A549 (cell line): ENCODE data around the gene SMS. TPM values are rescaled to one million over a fixed set of nuclear protein-coding genes. Genes with fewer than 3 reads are reported as not detected.

Experiments used
- ATAC-seq, 2 experiments: fragments of 200-7000 bp in 1 of 2; fragments of >200 bp in 1 of 2; cut with Nextera tagmentation in 1 of 2; cut with Tn5 transposase in 1 of 2; 3 replicates each; pipeline versions ENCODE4 v1.8.0 to v1.9.1; 2018 to 2020; ENCODE audit warnings: mild to moderate bottlenecking in 1 of 2, moderate library complexity in 1 of 2
- CTCF ChIA-PET: fragments of 300-600 bp; sonication (Branson Sonifier 250); formaldehyde crosslinking; extraction: SDS; loops from one replicate; lab custom pipeline; 2021; ENCODE audit warnings: antibody characterized with exemption, inconsistent platforms; lab: Yijun Ruan, JAX
- POLR2A ChIA-PET: fragments of 350-600 bp; formaldehyde crosslinking; extraction: SDS; loops from one replicate; lab custom pipeline; 2021; ENCODE audit warnings: antibody characterized with exemption, inconsistent platforms; lab: Yijun Ruan, JAX
- DNase-seq, 2 experiments: peaks; one replicate each; pipeline versions ENCODE4 v3.0.0 to v3.0.0-alpha.2; 2011 to 2016; ENCODE audit warnings: low read depth in 1 of 2, low spot score in 1 of 2
- FAIRE-seq: peaks from 2 replicates; lab custom pipeline; 2011; peaks lifted over from hg19 to GRCh38; lab: Jason Lieb, UNC
- H3K27ac ChIP-seq, 2 experiments: fragments of >200 bp; sonication (Bioruptor Twin); formaldehyde crosslinking; 3 replicates each; pipeline ENCODE4 v1.5.1; 2016 to 2017
- H3K4me1 ChIP-seq: fragments of >200 bp; sonication (Bioruptor Twin); formaldehyde crosslinking; 3 replicates; pipeline ENCODE4 v1.6.1; 2016
- H3K4me2 ChIP-seq: fragments of >200 bp; sonication (Bioruptor Twin); formaldehyde crosslinking; 3 replicates; pipeline ENCODE4 v1.6.1; 2016
- H3K4me3 ChIP-seq: fragments of >200 bp; sonication (Bioruptor Twin); formaldehyde crosslinking; 3 replicates; pipeline ENCODE4 v1.5.1; 2016
- H3K9me3 ChIP-seq: fragments of >200 bp; sonication (Bioruptor Twin); formaldehyde crosslinking; 3 replicates; pipeline ENCODE4 v1.6.1; 2016
- CBX2 ChIP-seq: fragments of 200-600 bp; sonication (generic); IDR thresholded peaks from 2 replicates; pipeline ENCODE4 v1.6.1; 2016; ENCODE audit warnings: low read depth, mild to moderate bottlenecking, borderline replicate concordance
- EHF ChIP-seq: fragments of 250-450 bp; sonication (Bioruptor Pico); IDR thresholded peaks from 2 replicates; pipeline ENCODE4 v1.5.0; 2020; ENCODE audit warnings: mild to moderate bottlenecking
- ESRRA ChIP-seq: fragments of 150-350 bp; IDR thresholded peaks from 2 replicates; pipeline ENCODE4 v1.6.1; 2014; ENCODE audit warnings: mild to moderate bottlenecking, low read length, borderline replicate concordance
- FOSB ChIP-seq: fragments of 250-450 bp; sonication (Bioruptor Pico); IDR thresholded peaks from 2 replicates; pipeline ENCODE4 v1.5.0; 2020; ENCODE audit warnings: mild to moderate bottlenecking, moderate library complexity
- HDAC2 ChIP-seq: fragments of 200-600 bp; sonication (generic); IDR thresholded peaks from 2 replicates; pipeline ENCODE4 v1.6.1; 2016
- HOXB13 ChIP-seq: fragments of 250-450 bp; sonication (Bioruptor Pico); IDR thresholded peaks from 2 replicates; pipeline ENCODE4 v1.5.0; 2020; ENCODE audit warnings: low read depth, mild to moderate bottlenecking, moderate library complexity
- JUNB ChIP-seq: fragments of >200 bp; sonication (Bioruptor Twin); formaldehyde crosslinking; IDR thresholded peaks from 2 replicates; pipeline ENCODE4 v1.6.1; 2016
- KDM5A ChIP-seq: fragments of 200-600 bp; sonication (generic); IDR thresholded peaks from 2 replicates; pipeline ENCODE4 v1.6.1; 2016; ENCODE audit warnings: antibody characterized with exemption, mild to moderate bottlenecking
- MAFK ChIP-seq: fragments of 450-650 bp; IDR thresholded peaks from 2 replicates; pipeline ENCODE4 v1.6.1; 2014; ENCODE audit not compliant: partially characterized antibody
- MAZ ChIP-seq: fragments of 150-350 bp; IDR thresholded peaks from 2 replicates; pipeline ENCODE4 v1.6.1; 2014; ENCODE audit warnings: antibody characterized with exemption, low read depth, low read length, borderline replicate concordance
- RAD21 ChIP-seq, 2 experiments: fragments of >200 bp in 1 of 2; sonication (Bioruptor Twin) in 1 of 2; formaldehyde crosslinking in 1 of 2; IDR thresholded peaks in 1 of 2; conservative IDR thresholded peaks in 1 of 2; 2 replicates in 1 of 2; 3 replicates in 1 of 2; pipeline ENCODE4 v1.6.1; 2012 to 2018; ENCODE audit warnings: inconsistent platforms in 1 of 2
- RCOR1 ChIP-seq: fragments of 150-350 bp; IDR thresholded peaks from 2 replicates; pipeline ENCODE4 v1.6.1; 2014; ENCODE audit warnings: antibody characterized with exemption, low read length, low read depth
- RFX5 ChIP-seq: fragments of 450-650 bp; IDR thresholded peaks from 2 replicates; pipeline ENCODE4 v1.7.1; 2014; ENCODE audit warnings: antibody characterized with exemption, mild to moderate bottlenecking, moderate library complexity
- SMC3 ChIP-seq: fragments of >200 bp; sonication (Bioruptor Twin); formaldehyde crosslinking; IDR thresholded peaks from 3 replicates; pipeline ENCODE4 v1.6.1; 2018; ENCODE audit warnings: inconsistent platforms
- WGBS: methylation state at CpG from one replicate; pipeline ENCODE4 v1.1.6; 2017; ENCODE audit errors: missing lambda C conversion rate; 5-methylcytosine and 5-hydroxymethylcytosine counted together
- polyA plus RNA-seq, 4 experiments: library from polyadenylated mRNA; depleted of rRNA in 3 of 4; stranded (reverse); fragments of >200 nt; fragmentation: RNase III in 1 of 4; extraction: RNeasy Plus Mini Kit Qiagen cat#74134 plus additional on column Dnase treatment in 1 of 4; gene quantifications; 2 replicates in 3 of 4; 3 replicates in 1 of 4; pipeline ENCODE4 v1.2.3, GENCODE V29; 2011 to 2017
- TF ChIP-seq, protein P1 (sequence below): fragments of 450-650 bp; IDR thresholded peaks from 2 replicates; pipeline ENCODE4 v1.6.1; 2014; ENCODE audit warnings: antibody characterized with exemption
- TF ChIP-seq, protein P2 (sequence below): IDR thresholded peaks from 2 replicates; pipeline ENCODE4 v1.6.1; 2012
- TF ChIP-seq, protein P3 (sequence below): IDR thresholded peaks from 2 replicates; pipeline ENCODE4 v1.6.1; 2012
- TF ChIP-seq, protein P4 (sequence below): fragments of >200 bp; sonication (Bioruptor Twin); formaldehyde crosslinking; IDR thresholded peaks from 3 replicates; pipeline ENCODE4 v1.5.1; 2016
- TF ChIP-seq, protein P5 (sequence below): fragments of >200 bp; sonication (Bioruptor Twin); formaldehyde crosslinking; IDR thresholded peaks from 2 replicates; pipeline ENCODE4 v1.6.1; 2016
- TF ChIP-seq, protein P6 (sequence below): fragments of 250-450 bp; sonication (Bioruptor Pico); IDR thresholded peaks from 2 replicates; pipeline ENCODE4 v1.5.0; 2020; ENCODE audit warnings: low read depth, mild to moderate bottlenecking, moderate library complexity

The SMS gene
- polyA plus RNA-seq, 2 of the 4 experiments (the other 2 are of a cell fraction) = 129 to 180 TPM

DNA sequence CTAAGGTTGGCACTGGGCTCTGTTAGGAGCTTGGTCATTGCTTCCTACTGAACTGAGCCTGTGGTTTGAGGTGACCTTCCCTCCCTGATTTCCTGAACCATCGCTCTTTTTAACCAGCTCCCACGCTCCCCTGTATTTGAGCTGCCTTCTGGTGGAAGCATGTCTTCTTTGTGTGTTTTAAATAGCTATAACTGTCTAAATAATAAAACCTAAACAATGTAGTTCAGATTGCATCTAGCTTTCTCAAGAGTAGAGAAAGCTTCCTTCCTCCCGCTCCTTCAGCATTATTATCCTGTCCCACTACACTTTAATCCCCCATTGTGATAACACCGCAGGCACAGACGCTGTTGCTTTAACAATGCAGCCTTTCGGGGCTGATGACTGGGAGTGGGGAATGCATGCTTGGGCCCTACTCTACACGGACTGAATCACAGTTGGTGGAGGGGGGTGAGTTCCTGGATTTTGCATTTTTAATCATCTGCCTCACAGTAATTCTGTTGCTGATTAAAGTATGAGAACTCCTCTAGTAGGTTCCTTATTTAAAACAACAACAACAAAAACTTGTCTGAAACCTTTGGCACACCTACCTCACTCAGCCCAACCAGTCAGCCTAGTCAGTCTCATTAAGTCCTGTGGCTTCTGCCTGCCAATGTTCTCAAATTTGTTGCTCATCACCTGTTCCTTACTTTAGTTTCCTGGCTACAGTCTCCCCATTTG, 6.6 kb downstream of the SMS start:
- H3K4me3 ChIP-seq = no peak overlapping the region
- ATAC-seq = peak in 1 of 2 experiments; percentile 52; a peak in 4 of 6 replicates
- H3K4me2 ChIP-seq = peak overlapping the region; percentile 31; the same call in 1 of the 3 replicates
- ChIA-PET POLR2A (no interaction called here), CTCF (no interaction called here)
- TF ChIP-seq KDM5A (no peak), MAFK (no peak), CBX2 (no peak), ESRRA (no peak), RCOR1 (no peak), RFX5 (no peak)
- TF ChIP-seq, protein P1, sequence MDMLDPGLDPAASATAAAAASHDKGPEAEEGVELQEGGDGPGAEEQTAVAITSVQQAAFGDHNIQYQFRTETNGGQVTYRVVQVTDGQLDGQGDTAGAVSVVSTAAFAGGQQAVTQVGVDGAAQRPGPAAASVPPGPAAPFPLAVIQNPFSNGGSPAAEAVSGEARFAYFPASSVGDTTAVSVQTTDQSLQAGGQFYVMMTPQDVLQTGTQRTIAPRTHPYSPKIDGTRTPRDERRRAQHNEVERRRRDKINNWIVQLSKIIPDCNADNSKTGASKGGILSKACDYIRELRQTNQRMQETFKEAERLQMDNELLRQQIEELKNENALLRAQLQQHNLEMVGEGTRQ = no peak
- WGBS = 73% methylated on average over 7 of the region's 7 CpGs
- peak overlapping the region in 1 of 2 experiments; percentile 37; a peak in 1 of 6 replicates for H3K27ac ChIP-seq
- FAIRE-seq = no peak
- no peaks in the 10 kb centered on the region for H3K9me3 ChIP-seq
- peaks cover 44% of the 10 kb centered on the region for H3K4me1 ChIP-seq
- DNase-seq = no peak

DNA sequence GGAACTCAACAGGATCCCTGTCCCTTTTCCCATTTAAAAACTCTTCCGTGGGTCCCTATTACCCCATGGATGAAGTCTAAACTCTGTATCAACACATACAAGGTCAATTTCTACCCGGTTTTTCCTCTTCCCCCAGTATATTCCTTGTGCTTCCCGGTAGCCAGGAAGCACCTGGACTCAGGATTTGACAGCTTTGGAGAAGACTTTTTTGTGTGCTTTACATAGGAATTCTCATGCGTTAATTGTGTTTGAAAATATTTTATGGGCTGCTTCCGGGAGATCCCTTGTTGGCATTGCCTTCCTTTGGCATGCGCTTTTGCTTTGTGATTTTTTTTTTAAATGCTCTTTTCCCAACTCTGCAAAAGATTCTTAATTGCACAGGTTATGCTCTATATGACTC, 7.2 kb downstream of the SMS start:
- H3K4me1 ChIP-seq = peaks cover 43% of the 10 kb centered on the region
- no peak for DNase-seq
- no peak for TF ChIP-seq RCOR1
- TF ChIP-seq JUNB = no peak
- TF ChIP-seq, protein P2, sequence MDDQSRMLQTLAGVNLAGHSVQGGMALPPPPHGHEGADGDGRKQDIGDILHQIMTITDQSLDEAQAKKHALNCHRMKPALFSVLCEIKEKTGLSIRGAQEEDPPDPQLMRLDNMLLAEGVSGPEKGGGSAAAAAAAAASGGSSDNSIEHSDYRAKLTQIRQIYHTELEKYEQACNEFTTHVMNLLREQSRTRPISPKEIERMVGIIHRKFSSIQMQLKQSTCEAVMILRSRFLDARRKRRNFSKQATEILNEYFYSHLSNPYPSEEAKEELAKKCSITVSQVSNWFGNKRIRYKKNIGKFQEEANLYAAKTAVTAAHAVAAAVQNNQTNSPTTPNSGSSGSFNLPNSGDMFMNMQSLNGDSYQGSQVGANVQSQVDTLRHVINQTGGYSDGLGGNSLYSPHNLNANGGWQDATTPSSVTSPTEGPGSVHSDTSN = no peak
- POLR2A ChIA-PET = no interaction called here
- H3K4me3 ChIP-seq = no peak overlapping the region
- CTCF ChIA-PET = no interaction called here
- no peak overlapping the region for H3K4me2 ChIP-seq
- no peaks in the 10 kb centered on the region for H3K9me3 ChIP-seq
- WGBS = 66% methylated on average over 6 of the region's 6 CpGs
- no peak overlapping the region for H3K27ac ChIP-seq
- no peak for ATAC-seq
- no peak for FAIRE-seq

DNA sequence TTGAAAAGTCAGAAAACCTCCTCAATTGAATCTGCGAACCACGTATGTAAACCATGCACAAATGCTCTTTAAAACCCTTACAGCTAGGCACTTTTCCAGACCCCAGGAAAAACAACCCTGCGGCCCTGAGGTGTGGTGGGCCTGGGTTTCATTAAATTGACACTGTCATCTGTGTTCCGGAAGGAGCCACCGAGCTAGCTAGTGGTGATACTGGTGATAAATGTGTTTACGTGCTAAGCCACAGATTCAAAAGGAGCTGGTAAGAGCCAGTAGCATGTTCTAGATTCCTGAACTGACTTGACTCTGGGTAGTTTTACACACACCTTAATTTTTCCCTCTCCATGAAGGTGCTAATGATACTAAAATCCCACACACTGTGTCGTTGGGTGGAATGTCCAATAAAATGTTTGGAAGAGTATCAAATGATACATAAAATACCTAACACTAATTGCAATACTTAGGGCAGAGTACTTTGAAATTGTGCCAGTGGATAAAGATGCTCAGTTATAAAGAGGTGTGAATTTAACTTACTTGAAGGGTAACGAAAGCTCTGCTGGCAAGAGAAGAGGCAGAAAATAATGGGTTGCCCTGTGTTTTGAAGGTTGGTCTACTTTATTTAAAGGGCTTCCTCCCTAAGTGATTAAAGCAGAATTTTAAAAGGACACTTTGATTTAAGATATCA, 8.5 kb downstream of the SMS start:
- ATAC-seq (no peak), DNase-seq (no peak), FAIRE-seq (no peak)
- TF ChIP-seq, protein P3, sequence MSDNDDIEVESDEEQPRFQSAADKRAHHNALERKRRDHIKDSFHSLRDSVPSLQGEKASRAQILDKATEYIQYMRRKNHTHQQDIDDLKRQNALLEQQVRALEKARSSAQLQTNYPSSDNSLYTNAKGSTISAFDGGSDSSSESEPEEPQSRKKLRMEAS = no peak
- TF ChIP-seq SMC3 (no peak), FOSB (no peak), CBX2 (no peak), HDAC2 (no peak), MAZ (no peak), EHF (CRISPR knock-in tag) (no peak), HOXB13 (CRISPR knock-in tag) (no peak), RAD21 (conservative IDR thresholded peaks at IDR 0.05 in 1 of 2, IDR thresholded peaks at IDR 0.05 in 1 of 2) (no peak)
- TF ChIP-seq, protein P4, sequence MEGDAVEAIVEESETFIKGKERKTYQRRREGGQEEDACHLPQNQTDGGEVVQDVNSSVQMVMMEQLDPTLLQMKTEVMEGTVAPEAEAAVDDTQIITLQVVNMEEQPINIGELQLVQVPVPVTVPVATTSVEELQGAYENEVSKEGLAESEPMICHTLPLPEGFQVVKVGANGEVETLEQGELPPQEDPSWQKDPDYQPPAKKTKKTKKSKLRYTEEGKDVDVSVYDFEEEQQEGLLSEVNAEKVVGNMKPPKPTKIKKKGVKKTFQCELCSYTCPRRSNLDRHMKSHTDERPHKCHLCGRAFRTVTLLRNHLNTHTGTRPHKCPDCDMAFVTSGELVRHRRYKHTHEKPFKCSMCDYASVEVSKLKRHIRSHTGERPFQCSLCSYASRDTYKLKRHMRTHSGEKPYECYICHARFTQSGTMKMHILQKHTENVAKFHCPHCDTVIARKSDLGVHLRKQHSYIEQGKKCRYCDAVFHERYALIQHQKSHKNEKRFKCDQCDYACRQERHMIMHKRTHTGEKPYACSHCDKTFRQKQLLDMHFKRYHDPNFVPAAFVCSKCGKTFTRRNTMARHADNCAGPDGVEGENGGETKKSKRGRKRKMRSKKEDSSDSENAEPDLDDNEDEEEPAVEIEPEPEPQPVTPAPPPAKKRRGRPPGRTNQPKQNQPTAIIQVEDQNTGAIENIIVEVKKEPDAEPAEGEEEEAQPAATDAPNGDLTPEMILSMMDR = no peak
- TF ChIP-seq, protein P1 = no peak
- TF ChIP-seq, protein P5, sequence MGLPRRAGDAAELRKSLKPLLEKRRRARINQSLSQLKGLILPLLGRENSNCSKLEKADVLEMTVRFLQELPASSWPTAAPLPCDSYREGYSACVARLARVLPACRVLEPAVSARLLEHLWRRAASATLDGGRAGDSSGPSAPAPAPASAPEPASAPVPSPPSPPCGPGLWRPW = no peak
- TF ChIP-seq, protein P6, sequence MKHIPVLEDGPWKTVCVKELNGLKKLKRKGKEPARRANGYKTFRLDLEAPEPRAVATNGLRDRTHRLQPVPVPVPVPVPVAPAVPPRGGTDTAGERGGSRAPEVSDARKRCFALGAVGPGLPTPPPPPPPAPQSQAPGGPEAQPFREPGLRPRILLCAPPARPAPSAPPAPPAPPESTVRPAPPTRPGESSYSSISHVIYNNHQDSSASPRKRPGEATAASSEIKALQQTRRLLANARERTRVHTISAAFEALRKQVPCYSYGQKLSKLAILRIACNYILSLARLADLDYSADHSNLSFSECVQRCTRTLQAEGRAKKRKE (CRISPR knock-in tag) = no peak
- H3K4me1 ChIP-seq = peaks cover 32% of the 10 kb centered on the region
- H3K9me3 ChIP-seq = no peaks in the 10 kb centered on the region
- CTCF ChIA-PET = interaction anchor here (0.6 to 1.0 kb wide), 3 partner anchors 9 to 25 kb away, joined by 3 read pairs; no protein-coding TSS in a partner anchor
- WGBS = 90% methylated on average over 5 of the region's 8 CpGs
- POLR2A ChIA-PET = no interaction called here
- no peak overlapping the region for H3K27ac ChIP-seq
- no peak overlapping the region for H3K4me3 ChIP-seq
- no peak overlapping the region for H3K4me2 ChIP-seq
